ENCODE results near the gene TMEM217. TPM values are rescaled to one million over a fixed set of nuclear protein-coding genes. Genes with fewer than 3 reads are reported as not detected.
A peak's percentile ranks its signal among the peaks of the same experiment; 100 is the strongest.

The TMEM217 gene
- total and polyA plus RNA-seq, 2 of the 8 experiments (the other 6 are each of a cell fraction or from before 2014, with no cell fraction given): 0.60 to 1.1 TPM

GRCh38 chr6:37261198-37261597 lies 3.3 kb upstream of the TMEM217 start:
- CTCF ChIA-PET (ENCODE audit: partially characterized antibody): interaction anchor here (1.7 kb wide), 1 partner anchor 51 kb away, joined by 3 read pairs; no protein-coding TSS in a partner anchor
- H3K79me2 ChIP-seq (ENCODE audit: control insufficient read depth in 1 of 2, insufficient read depth in 2 of 2, low read length in 2 of 2): peaks cover 0 to 75% of the 10 kb centered on the region in 2 experiments; a peak in 2 of 4 replicates

More at GRCh38 chr6:37261198-37261597, 3.3 kb upstream of the TMEM217 start:
- Histone ChIP-seq H4K20me1 (replicated peaks in 1 of 2; ENCODE audit: control insufficient read depth in 1 of 2, insufficient read depth in 2 of 2, low read length in 2 of 2) (no peaks in the 10 kb centered on the region), H3K36me3 (ENCODE audit: control insufficient read depth in 2 of 4, insufficient read depth in 4 of 4, low read length in 3 of 4) (no peaks in the 10 kb centered on the region), H3K56ac (replicated peaks; ENCODE audit: insufficient read length, low read depth, low read length) (no peak overlapping the region), H4K91ac (replicated peaks; ENCODE audit: insufficient read length, low read length) (no peak overlapping the region), H3K4me1 (replicated peaks in 1 of 4; ENCODE audit: control insufficient read depth in 3 of 4, insufficient read depth in 4 of 4, low read length in 3 of 4) (peaks cover 0 to 8% (median 5%) of the 10 kb centered on the region in 4 experiments; a peak in 4 of 7 replicates), H2BK5ac (ENCODE audit: low read depth, low read length) (no peak overlapping the region), H4K8ac (ENCODE audit: extremely low read depth, insufficient read depth, low read length) (peak overlapping the region; percentile 51), H2AK5ac (ENCODE audit: low read depth, low read length) (no peak overlapping the region), H3K4me3 (ENCODE audit: extremely low read depth in 1 of 4, insufficient read depth in 2 of 4, low read depth in 3 of 4, low read length in 4 of 4) (no peak overlapping the region), H3K4ac (replicated peaks; ENCODE audit: insufficient read length, low read depth, low read length) (no peak overlapping the region), H3K9ac (replicated peaks in 1 of 4; ENCODE audit: extremely low read depth in 1 of 4, low read depth in 3 of 4, low read length in 3 of 4) (no peak overlapping the region), H2BK12ac (ENCODE audit: low read depth, low read length) (no peak overlapping the region), H2BK15ac (ENCODE audit: low read length) (no peak overlapping the region), H2BK20ac (ENCODE audit: low read length) (no peak overlapping the region), H3K79me1 (ENCODE audit: low read depth, low read length) (0 out of 2 replicates have a peak, but pooled peaks cover 2% of the 10 kb centered on the region), H2AFZ (ENCODE audit: low read length) (no peak overlapping the region), H3K27me3 (replicated peaks in 1 of 4; ENCODE audit: control insufficient read depth in 3 of 4, extremely low read depth in 1 of 4, insufficient read depth in 3 of 4, low read length in 3 of 4) (no peaks in the 10 kb centered on the region), H3K27ac (ENCODE audit: low read depth, low read length) (no peak overlapping the region), H3K9me3 (ENCODE audit: insufficient read depth in 2 of 2, low read depth in 1 of 2, low read length in 1 of 2) (no peaks in the 10 kb centered on the region), H3K14ac (ENCODE audit: insufficient read length) (no peak overlapping the region), H4K5ac (ENCODE audit: insufficient read length, low read depth, low read length) (no peak overlapping the region), H3K23ac (ENCODE audit: insufficient read length) (no peak overlapping the region), H3K23me2 (ENCODE audit: low read depth, low read length) (peaks cover 7% of the 10 kb centered on the region), H3K18ac (ENCODE audit: extremely low read depth, low read length) (no peak overlapping the region), H3K4me2 (ENCODE audit: insufficient read depth in 1 of 2, low read depth in 2 of 2, low read length in 2 of 2) (no peak overlapping the region), H2BK120ac (replicated peaks; ENCODE audit: low read depth, low read length) (no peak overlapping the region)
- POLR2A ChIA-PET (ENCODE audit: partially characterized antibody): interaction anchor here (0.7 kb wide), 1 partner anchor 82 kb away, joined by 3 read pairs; no protein-coding TSS in a partner anchor
- TF ChIP-seq CEBPB (IDR thresholded peaks at IDR 0.05; ENCODE audit: low read depth, low read length) (peak; percentile 50; the same call in 1 of the 2 replicates), HDAC6 (IDR thresholded peaks at IDR 0.05; ENCODE audit: low read depth, low read length) (no peak)
- FAIRE-seq: no peak
- WGBS, 2 experiments (ENCODE audit: extremely low coverage in 1 of 2, insufficient coverage in 1 of 2, insufficient read length in 1 of 2, insufficient replicate concordance in 2 of 2, low coverage in 1 of 2, low lambda C conversion rate in 2 of 2, missing lambda C conversion rate in 1 of 2): 87% methylated on average over 5 of the region's 5 CpGs; no CpG with 5 or more reads in 1 of the 2 experiments
- DNase-seq (ENCODE audit: low read depth in 1 of 2, low spot score in 2 of 2): no peak
